Stomach (tissue), 9 donors: ENCODE measurements around the gene RGS7. TPM values are rescaled to one million over a fixed set of nuclear protein-coding genes. Genes with fewer than 3 reads are reported as not detected.

ENCODE experiments used
- DNase-seq, 2 donors: peaks; one replicate each; pipeline versions ENCODE4 v3.0.0 to v3.0.0-alpha.2; 2013 to 2019
- H3K27ac ChIP-seq, 5 donors: fragments of 200-600 bp in 4 of 5; sonication (generic) in 4 of 5; one replicate each; pipeline ENCODE4 v1.5.1; 2013 to 2019; ENCODE audit warnings: mild to moderate bottlenecking in 1 of 5, moderate library complexity in 1 of 5
- H3K27me3 ChIP-seq, 3 donors: fragments of 200-600 bp; sonication (generic); one replicate each; pipeline ENCODE4 v1.5.1; 2017 to 2019; ENCODE audit warnings: mixed run types in 1 of 3
- H3K36me3 ChIP-seq, 4 donors: fragments of 200-600 bp; sonication (generic); 1 replicate in 3 of 4; 2 replicates in 1 of 4; pipeline ENCODE4 v1.5.1; 2016 to 2019
- H3K4me1 ChIP-seq, 4 donors: fragments of 200-600 bp; sonication (generic); one replicate each; pipeline ENCODE4 v1.5.1; 2016 to 2019
- H3K4me3 ChIP-seq, 4 donors: fragments of 200-600 bp; sonication (generic) in 3 of 4; one replicate each; pipeline ENCODE4 v1.5.1; 2016 to 2019; ENCODE audit warnings: mild to moderate bottlenecking in 1 of 4
- H3K9me3 ChIP-seq, 4 donors: fragments of 200-600 bp; sonication (generic); one replicate each; pipeline ENCODE4 v1.5.1; 2016 to 2019
- EP300 ChIP-seq: sonication (generic); formaldehyde crosslinking; IDR thresholded peaks from one replicate; pipeline ENCODE4 v1.6.1; 2017; ENCODE audit warnings: antibody characterized with exemption
- POLR2A ChIP-seq, 4 donors: fragments of 450-650 bp; IDR thresholded peaks; one replicate each; pipeline ENCODE4 v1.6.1; 2016; ENCODE audit warnings: antibody characterized with exemption in 4 of 4, control low read depth in 2 of 4, mild to moderate bottlenecking in 1 of 4, moderate library complexity in 1 of 4
- POLR2AphosphoS5 ChIP-seq, 3 donors: sonication (generic); formaldehyde crosslinking; IDR thresholded peaks; one replicate each; pipeline ENCODE4 v1.6.1; 2016; ENCODE audit warnings: antibody characterized with exemption in 3 of 3
- WGBS, 5 donors: extraction: QIAGEN DNeasy Blood & Tissue Kit in 3 of 5; methylation state at CpG; one replicate each; pipeline versions ENCODE4 v1.1.5 to v1.1.7; 2013 to 2018; 5-methylcytosine and 5-hydroxymethylcytosine counted together
- intact Hi-C: fragments of 100-400 bp; cut with DNase I; formaldehyde crosslinking; loops from one replicate; pipeline ENCODE4 v1.15.1; 2023; ENCODE audit warnings: low total_unique reads
- polyA plus RNA-seq, 3 donors: library from polyadenylated mRNA; stranded (reverse); fragments of 200-250 nt; gene quantifications; one replicate each; pipeline ENCODE4 v1.2.3, GENCODE V29; 2013
- total RNA-seq, 5 donors: library from RNA; depleted of rRNA; stranded (reverse); fragments of >200 nt; gene quantifications; one replicate each; pipeline versions ENCODE4 v1.1.0 to v1.2.3, GENCODE V29; 2014 to 2016
- TF ChIP-seq, protein P1 (sequence below), 7 experiments: fragments of 450-650 bp in 4 of 7; fragments of 200-600 bp in 3 of 7; sonication (generic) in 3 of 7; IDR thresholded peaks; one replicate each; pipeline ENCODE4 v1.5.1; 2016 to 2019; ENCODE audit warnings: antibody characterized with exemption in 7 of 7, control low read depth in 2 of 7, mild to moderate bottlenecking in 1 of 7
- donor health status: healthy with polysubstance abuse.
- donor health status: Bipolar disorder and iron deficiency.
- donor health status: healthy.

Gene RGS7
- total and polyA plus RNA-seq, 8 donors = 0.23 to 2.9 (median 1.9) TPM; not detected in 2

DNA sequence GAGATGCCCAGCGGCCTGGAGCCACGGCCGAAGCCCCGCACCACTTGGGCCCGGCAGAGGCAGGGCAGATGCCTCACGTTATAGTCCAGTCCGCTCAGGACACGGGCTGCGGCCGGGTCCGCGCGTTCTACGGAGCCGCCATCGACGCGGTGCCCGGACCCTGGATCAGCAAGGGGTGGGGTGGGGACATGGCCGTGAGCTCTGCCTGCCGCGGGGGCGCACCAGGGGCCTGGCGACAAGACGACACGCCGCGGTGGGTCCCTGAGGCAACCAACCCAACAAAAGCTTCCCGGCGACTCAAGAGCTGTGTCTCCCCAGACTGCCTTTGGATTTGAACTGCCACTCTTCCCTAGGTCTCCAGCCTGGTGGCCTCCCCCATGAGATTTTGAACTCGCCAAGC is 533.6 kb downstream of the RGS7 start:
- H3K27ac ChIP-seq = no peak overlapping the region
- intact Hi-C loops = no loop called here
- 93 to 98% (median 97%) methylated on average over 9 to 31 of the region's 31 CpGs for WGBS, 5 donors
- H3K4me3 ChIP-seq = no peak overlapping the region
- no peaks in the 10 kb centered on the region for H3K9me3 ChIP-seq
- no peaks in the 10 kb centered on the region for H3K4me1 ChIP-seq
- TF ChIP-seq EP300 (no peak), POLR2AphosphoS5 (IDR thresholded peaks at IDR 0.05) (no peak), POLR2A (IDR thresholded peaks at IDR 0.05) (no peak)
- TF ChIP-seq, protein P1, sequence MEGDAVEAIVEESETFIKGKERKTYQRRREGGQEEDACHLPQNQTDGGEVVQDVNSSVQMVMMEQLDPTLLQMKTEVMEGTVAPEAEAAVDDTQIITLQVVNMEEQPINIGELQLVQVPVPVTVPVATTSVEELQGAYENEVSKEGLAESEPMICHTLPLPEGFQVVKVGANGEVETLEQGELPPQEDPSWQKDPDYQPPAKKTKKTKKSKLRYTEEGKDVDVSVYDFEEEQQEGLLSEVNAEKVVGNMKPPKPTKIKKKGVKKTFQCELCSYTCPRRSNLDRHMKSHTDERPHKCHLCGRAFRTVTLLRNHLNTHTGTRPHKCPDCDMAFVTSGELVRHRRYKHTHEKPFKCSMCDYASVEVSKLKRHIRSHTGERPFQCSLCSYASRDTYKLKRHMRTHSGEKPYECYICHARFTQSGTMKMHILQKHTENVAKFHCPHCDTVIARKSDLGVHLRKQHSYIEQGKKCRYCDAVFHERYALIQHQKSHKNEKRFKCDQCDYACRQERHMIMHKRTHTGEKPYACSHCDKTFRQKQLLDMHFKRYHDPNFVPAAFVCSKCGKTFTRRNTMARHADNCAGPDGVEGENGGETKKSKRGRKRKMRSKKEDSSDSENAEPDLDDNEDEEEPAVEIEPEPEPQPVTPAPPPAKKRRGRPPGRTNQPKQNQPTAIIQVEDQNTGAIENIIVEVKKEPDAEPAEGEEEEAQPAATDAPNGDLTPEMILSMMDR (IDR thresholded peaks at IDR 0.05) = no peak
- H3K36me3 ChIP-seq = no peaks in the 10 kb centered on the region
- no peak for DNase-seq
- H3K27me3 ChIP-seq = no peaks in the 10 kb centered on the region

- Histone ChIP-seq H3K4me1 (no peaks in the 10 kb centered on the region), H3K27me3 (no peaks in the 10 kb centered on the region), H3K27ac (no peak overlapping the region), H3K36me3 (no peaks in the 10 kb centered on the region), H3K4me3 (no peak overlapping the region), H3K9me3 (no peaks in the 10 kb centered on the region)
- no peak for DNase-seq
- TF ChIP-seq POLR2A (IDR thresholded peaks at IDR 0.05) (no peak), EP300 (no peak), POLR2AphosphoS5 (IDR thresholded peaks at IDR 0.05) (no peak)
- TF ChIP-seq, protein P1 (IDR thresholded peaks at IDR 0.05) = no peak
- 92 to 100% (median 97%) methylated on average over 2 of the region's 2 CpGs for WGBS, 5 donors
- intact Hi-C loops = no loop called here
These were observed 535.1 kb downstream of the RGS7 start for GRCh38 chr1:240821925-240822324.

GRCh38 chr1:240820816-240821215 is 536.2 kb downstream of the RGS7 start:
- Histone ChIP-seq H3K27me3 (no peaks in the 10 kb centered on the region), H3K4me3 (no peak overlapping the region), H3K36me3 (no peaks in the 10 kb centered on the region), H3K9me3 (no peaks in the 10 kb centered on the region), H3K27ac (no peak overlapping the region), H3K4me1 (no peaks in the 10 kb centered on the region)
- no peak for TF ChIP-seq POLR2AphosphoS5 (IDR thresholded peaks at IDR 0.05)
- TF ChIP-seq EP300 = no peak
- no peak for TF ChIP-seq POLR2A (IDR thresholded peaks at IDR 0.05)
- TF ChIP-seq, protein P1 (IDR thresholded peaks at IDR 0.05) = no peak
- intact Hi-C loops = no loop called here
- DNase-seq = no peak
- 23 to 62% (median 53%) methylated on average over 3 of the region's 3 CpGs for whole genome bisulfite sequencing, 5 donors

- TF ChIP-seq POLR2AphosphoS5 (IDR thresholded peaks at IDR 0.05) (no peak), POLR2A (IDR thresholded peaks at IDR 0.05) (no peak), EP300 (no peak)
- TF ChIP-seq, protein P1 (IDR thresholded peaks at IDR 0.05) = no peak
- WGBS, 5 donors = 65 to 77% (median 72%) methylated on average over 2 of the region's 2 CpGs
- H3K4me1 ChIP-seq = no peaks in the 10 kb centered on the region
- H3K36me3 ChIP-seq = no peaks in the 10 kb centered on the region
- no peaks in the 10 kb centered on the region for H3K9me3 ChIP-seq
- no peak overlapping the region for H3K4me3 ChIP-seq
- no peak for DNase-seq
- intact Hi-C loops = no loop called here
- H3K27ac ChIP-seq = no peak overlapping the region
- no peaks in the 10 kb centered on the region for H3K27me3 ChIP-seq
These were observed 540.5 kb downstream of the RGS7 start for GRCh38 chr1:240816472-240816871.
